GM18517 (cell line): ENCODE results near the gene S100A8.
"Not testable (repeated sequence)": the region's sequence is repeated elsewhere in the genome, so short reads cannot be mapped to it uniquely, and the experiment has no call there.

ENCODE experiments used
- ATAC-seq: cut with Tn5 transposase; IDR thresholded peaks from one replicate; pipeline ENCODE4 v1.9.1; 2021; ENCODE audit warnings: mild to moderate bottlenecking, moderate library complexity; ENCODE audit not compliant: unreplicated experiment

The S100A8 gene

GRCh38 chr1:153349363-153350320 is 41.2 kb downstream of the S100A8 start:
- ATAC-seq: no peak

GRCh38 chr1:153348511-153349362 is 42.1 kb downstream of the S100A8 start, which contains the start of gene PGLYRP4:
PGLYRP4 (minus strand) TSS chr1:153348841; CDS start chr1:153347932, 909 bp downstream.
- ATAC-seq: no peak

- no peak for ATAC-seq
These were observed 43.0 kb downstream of the S100A8 start for GRCh38 chr1:153347856-153348255.

- ATAC-seq: not testable (repeated sequence)
These were observed 43.8 kb downstream of the S100A8 start for GRCh38 chr1:153347049-153347448.

GRCh38 chr1:153346077-153346723 is 44.7 kb downstream of the S100A8 start:
- no peak for ATAC-seq

- no peak for ATAC-seq
These were observed 45.4 kb downstream of the S100A8 start for GRCh38 chr1:153345187-153346076.

- no peak for ATAC-seq
These were observed 46.2 kb downstream of the S100A8 start for GRCh38 chr1:153344718-153345025.

GRCh38 chr1:153343811-153344717 is 46.8 kb downstream of the S100A8 start:
- ATAC-seq: no peak

- ATAC-seq: no peak
These were observed 47.7 kb downstream of the S100A8 start for GRCh38 chr1:153343040-153343681.

GRCh38 chr1:153342178-153342577 is 48.7 kb downstream of the S100A8 start:
- no peak for ATAC-seq

- ATAC-seq: no peak
These were observed 49.4 kb downstream of the S100A8 start for GRCh38 chr1:153341431-153341934.

- ATAC-seq: no peak
These were observed 50.5 kb downstream of the S100A8 start for GRCh38 chr1:153340356-153340755.
